Anterior cingulate cortex (tissue), 58 donors: ENCODE measurements around the gene MYO18B.

Experiments used
- DNase-seq, 58 donors: peaks; one replicate each; lab custom pipeline; 2025; lab: John Stamatoyannopoulos, UW

MYO18B gene

DNA sequence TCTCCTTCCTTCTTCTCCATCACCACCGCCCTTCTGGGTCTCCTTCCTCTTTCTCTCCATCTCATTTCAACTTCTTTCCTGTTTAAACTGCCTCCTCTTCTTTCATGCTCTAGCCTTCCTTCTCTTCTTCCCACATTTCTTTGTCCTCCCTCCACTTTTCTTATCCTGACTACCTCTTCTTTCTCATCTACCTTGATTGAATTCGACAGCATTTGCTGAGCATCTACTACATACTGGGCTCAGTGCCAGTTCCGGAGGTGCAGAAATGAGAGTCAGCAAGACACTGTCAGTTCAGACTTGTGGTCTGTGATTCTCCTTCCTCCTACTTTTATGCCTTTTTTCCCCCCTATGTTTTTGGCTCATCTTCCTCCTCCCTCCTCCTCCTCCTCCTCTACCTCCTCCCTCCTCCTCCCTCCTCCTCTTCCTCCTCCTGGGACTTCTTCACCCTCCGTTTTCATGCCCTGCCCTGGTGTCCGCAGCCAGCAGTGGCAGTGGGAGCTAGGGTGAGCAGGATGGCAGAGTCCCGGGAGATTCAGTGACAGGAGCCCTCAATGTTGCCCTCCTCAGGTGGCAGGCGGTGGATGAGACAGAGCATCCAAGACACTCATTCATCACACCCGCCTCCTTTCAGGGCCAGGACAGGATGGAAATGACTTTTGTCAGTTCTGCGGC, 281.3 kb downstream of the MYO18B start:
- no peak for DNase-seq

DNA sequence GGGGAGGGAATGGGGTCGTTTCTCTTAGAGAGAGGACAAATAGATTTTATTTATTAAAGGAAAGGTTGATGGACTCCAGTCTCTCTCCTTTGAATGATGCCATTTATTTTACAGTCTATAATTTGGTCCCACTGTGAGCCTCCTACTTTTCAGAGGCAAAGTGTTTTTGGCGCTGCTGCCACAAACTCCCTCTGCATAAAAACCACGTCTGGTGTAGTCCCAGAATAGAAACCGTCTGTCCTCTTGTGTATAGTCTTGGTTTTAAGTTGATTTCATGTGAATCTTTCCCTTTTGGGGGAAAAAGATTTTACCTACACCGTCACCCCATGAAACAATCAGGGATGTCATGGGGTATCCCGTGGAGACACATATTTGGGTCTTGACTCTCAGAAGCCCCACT, 283.6 kb downstream of the MYO18B start:
- peak in 12 of 58 donors; percentile 1 to 20 (median 4) for DNase-seq

DNA sequence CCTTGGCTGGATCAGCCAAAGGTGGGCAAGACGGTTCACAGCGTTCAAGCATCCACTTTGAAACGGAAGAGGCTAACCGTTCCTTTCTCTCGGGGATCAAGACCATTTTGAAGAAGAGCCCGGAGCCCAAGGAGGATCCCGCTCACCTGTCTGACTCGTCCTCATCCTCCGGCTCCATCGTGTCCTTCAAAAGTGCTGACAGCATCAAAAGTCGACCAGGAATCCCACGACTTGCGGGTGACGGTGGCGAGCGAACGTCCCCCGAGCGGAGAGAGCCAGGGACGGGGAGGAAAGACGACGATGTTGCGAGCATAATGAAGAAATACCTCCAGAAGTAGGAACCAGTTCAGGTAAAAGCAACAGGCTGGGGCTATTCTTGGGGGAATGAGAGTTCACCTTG, 285.4 kb downstream of the MYO18B start:
- no peak for DNase-seq

GRCh38 chr22:26031641-26032040, 289.7 kb downstream of the MYO18B start:
- no peak for DNase-seq

DNA sequence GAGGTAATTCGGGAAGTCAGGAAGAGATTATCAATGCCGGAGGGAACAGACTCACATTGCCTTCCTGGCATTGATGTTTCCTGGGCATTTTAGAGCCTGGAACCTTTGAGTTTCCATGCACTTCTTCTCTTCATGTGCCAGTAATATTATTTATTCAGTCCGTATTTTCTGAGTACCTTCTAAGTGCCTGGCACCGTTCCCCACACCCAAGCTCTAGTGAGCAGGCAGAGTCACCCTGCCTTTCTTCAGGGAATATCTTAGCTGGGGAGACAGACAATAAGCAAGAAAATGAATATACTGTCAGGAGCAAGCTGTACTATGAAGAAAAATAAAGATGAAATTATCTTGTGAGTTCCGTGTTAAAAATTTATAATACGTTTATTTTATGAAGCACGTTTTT, 291.1 kb downstream of the MYO18B start:
- no peak for DNase-seq

DNA sequence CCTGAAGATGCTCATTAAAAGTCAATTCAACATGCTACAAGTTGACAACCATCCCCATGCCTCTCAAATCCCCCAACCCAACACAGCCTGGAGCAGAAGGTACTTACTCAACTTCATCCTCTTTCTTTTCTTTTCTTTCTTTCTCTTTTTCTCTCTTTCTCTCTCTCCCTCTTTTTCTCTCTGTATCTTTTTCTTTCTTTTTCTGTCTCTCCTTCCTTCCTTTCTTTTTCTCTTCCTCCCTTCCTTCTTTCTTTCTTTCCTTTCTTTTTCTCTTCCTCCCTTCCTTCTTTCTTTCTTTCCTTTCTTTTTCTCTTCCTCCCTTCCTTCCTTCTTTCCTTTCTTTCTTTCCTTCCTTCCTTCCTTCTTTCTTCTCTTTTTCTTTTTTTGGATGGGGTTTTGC, 291.6 kb downstream of the MYO18B start:
- no peak for DNase-seq

GRCh38 chr22:26035523-26035922, 293.5 kb downstream of the MYO18B start:
- no peak for DNase-seq

- no peak for DNase-seq
These were observed 296.4 kb downstream of the MYO18B start for GRCh38 chr22:26038365-26038764.

DNA sequence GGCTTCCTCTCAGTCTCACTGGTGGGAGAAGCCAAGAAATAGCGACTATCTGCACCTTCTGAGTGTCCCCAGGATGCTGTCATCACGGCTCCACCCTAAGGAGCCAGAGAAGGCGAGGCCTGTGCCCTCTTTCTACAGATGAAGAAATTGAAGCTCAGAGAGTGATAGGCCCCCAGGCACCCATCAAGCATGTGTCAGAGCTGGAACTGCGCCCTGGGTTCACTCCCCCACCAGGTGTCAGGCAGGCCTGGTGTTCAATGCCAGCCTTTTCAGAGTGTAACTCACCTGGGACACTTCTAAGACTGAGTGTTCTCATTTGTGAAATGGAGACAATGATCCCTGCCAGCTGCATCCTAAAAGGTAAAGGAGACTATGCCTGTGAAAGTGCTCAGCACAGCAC, 299.9 kb downstream of the MYO18B start:
- no peak for DNase-seq

GRCh38 chr22:26043031-26043430, 301.0 kb downstream of the MYO18B start:
- no peak for DNase-seq

- no peak for DNase-seq
These were observed 303.1 kb downstream of the MYO18B start for GRCh38 chr22:26045051-26045450.

- no peak for DNase-seq
These were observed 303.9 kb downstream of the MYO18B start for GRCh38 chr22:26045860-26046259.

GRCh38 chr22:26047516-26047915, 305.5 kb downstream of the MYO18B start:
- no peak for DNase-seq

- no peak for DNase-seq
These were observed 305.9 kb downstream of the MYO18B start for GRCh38 chr22:26047920-26048319.

GRCh38 chr22:26050079-26050478, 308.1 kb downstream of the MYO18B start:
- no peak for DNase-seq

DNA sequence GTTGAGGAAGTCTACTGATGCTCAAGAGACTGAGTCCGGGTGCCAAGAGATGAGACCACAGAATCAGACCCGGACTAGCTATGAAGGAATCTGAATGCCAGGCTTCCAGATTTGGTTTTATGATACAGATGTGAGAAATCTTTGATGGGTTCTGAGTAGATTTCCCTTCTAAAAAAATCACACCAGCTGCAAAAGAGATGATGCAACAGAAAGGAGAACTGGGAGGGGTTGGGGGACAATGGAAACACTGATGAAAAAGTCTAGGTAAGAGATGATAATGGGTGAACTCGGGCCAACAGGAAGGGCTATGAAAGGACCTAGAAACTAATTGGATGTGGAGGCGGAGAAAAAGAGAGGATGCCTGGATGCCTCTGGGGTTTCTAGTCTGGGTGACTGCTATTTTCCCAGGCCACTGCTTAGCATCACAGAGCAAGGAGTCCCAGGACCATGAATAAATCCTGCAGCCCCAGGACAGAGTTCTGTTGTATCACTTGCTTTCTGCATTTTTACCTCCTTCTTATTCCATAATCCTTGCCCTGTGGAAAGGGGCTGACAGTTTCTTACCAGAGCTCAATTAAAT, 311.8 kb downstream of the MYO18B start:
- no peak for DNase-seq

DNA sequence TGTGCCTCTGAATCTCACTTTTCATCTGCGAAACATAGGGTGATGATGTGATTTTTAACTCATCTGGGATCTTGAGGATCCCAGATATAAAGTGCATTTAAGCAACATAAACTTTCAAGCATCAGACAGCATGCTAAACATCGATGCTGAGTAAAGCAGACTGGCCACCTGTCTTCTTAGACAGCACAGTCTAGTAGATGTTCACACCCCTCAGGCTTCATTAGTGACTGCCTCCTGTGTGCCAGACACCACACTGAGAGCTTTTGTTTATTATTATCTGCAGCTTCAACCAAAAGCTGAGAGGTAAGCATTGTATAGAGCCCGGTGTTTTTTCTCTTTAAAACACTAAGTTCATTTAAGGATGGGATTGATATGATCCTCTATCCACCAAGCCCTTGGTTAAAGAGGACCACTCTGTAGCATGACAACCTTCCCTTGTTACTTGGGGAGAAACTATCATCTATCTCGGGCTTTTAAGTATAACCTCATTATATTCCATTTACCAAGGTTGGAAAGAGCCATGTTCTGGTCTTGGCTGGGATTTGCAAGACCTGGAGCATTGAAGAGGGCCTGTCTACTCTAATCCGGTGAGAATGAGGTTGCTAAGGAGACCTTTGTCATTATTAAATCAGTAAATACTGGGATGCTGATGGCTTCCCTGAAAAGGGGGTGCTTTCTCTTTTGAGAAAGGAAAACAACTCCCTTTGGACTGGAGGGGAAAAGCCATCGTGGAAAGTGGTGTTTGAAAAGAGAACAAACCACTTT, 313.0 kb downstream of the MYO18B start:
- DNase-seq, result no peak

- no peak for DNase-seq
These were observed 313.7 kb downstream of the MYO18B start for GRCh38 chr22:26055693-26056092.

GRCh38 chr22:26056455-26057200, 314.6 kb downstream of the MYO18B start:
- DNase-seq, result no peak

DNA sequence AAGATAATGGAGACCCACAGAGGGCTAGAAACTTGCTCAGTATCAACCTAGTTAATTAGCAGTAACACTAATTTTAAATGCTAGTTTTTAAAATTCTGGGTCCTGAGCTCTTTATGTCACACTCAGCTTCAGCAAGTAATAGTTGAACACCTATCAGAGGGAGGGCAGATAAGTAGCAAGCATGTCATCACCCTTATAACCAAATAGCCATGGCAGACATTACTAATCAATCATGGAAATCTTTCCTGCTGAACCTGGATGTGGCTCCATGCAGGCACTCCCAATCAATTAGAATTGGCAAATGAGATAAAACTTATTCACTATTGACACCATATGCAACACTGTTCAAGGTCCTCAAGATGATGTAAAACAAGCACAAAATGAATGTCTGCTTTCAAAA, 315.7 kb downstream of the MYO18B start:
- DNase-seq, result no peak

DNA sequence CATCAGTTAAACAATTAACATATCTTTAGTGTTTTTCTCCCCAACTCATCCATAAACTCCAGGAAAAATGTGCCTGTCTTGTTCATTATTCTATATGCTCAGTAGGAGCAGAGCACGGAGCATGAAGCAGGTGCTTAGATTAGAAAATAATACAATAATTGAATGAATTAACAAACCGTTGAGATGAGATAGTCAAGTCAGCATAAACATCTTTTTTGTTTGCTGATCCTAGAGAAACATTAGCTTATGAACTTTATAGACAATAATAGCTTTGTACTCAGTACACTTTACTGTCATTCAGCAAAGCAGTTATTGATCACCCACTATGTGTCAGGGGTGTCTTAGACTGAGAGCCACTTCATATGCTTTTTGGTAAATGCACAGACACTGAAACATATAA, 322.1 kb downstream of the MYO18B start:
- DNase-seq, result no peak
